Tibial artery (tissue), 4 donors: ENCODE measurements around the gene SLAMF9.

Source experiments
- DNase-seq, 2 donors: peaks; one replicate each; pipeline ENCODE4 v3.0.0-alpha.2; 2019
- H3K27ac ChIP-seq, 2 donors: fragments of 200-600 bp; sonication (generic) in 1 of 2; 1 replicate in 1 of 2; 2 replicates in 1 of 2; pipeline ENCODE4 v1.5.1; 2018 to 2019; ENCODE audit warnings: mild to moderate bottlenecking in 1 of 2
- H3K27me3 ChIP-seq, 2 donors: fragments of 200-600 bp; sonication (generic) in 1 of 2; one replicate each; pipeline versions ENCODE4 v1.5.1 to v1.6.0; 2016 to 2019
- H3K36me3 ChIP-seq, 3 donors: fragments of 200-600 bp; sonication (generic) in 2 of 3; one replicate each; pipeline ENCODE4 v1.5.1; 2016 to 2019; ENCODE audit warnings: mild to moderate bottlenecking in 2 of 3
- H3K4me1 ChIP-seq, 4 donors: fragments of 200-600 bp; sonication (generic) in 2 of 4; 1 replicate in 3 of 4; 2 replicates in 1 of 4; pipeline ENCODE4 v1.5.1; 2016 to 2019
- H3K4me3 ChIP-seq, 2 donors: fragments of 200-600 bp; sonication (generic) in 1 of 2; 1 replicate in 1 of 2; 2 replicates in 1 of 2; pipeline ENCODE4 v1.5.1; 2018 to 2019; ENCODE audit warnings: mild to moderate bottlenecking in 2 of 2
- H3K9me3 ChIP-seq, 3 donors: fragments of 200-600 bp; sonication (generic) in 1 of 3; one replicate each; pipeline ENCODE4 v1.5.1; 2016 to 2019
- CTCF ChIP-seq, 2 experiments: fragments of 200-600 bp in 1 of 2; fragments of 450-650 bp in 1 of 2; IDR thresholded peaks; one replicate each; pipeline ENCODE4 v1.5.1; 2017 to 2019; ENCODE audit warnings: antibody characterized with exemption in 2 of 2, mild to moderate bottlenecking in 1 of 2, moderate library complexity in 1 of 2
- intact Hi-C: fragments of 100-400 bp; cut with DNase I; formaldehyde crosslinking; loops from one replicate; pipeline ENCODE4 v1.15.0; 2023; ENCODE audit warnings: low total_unique reads

The SLAMF9 gene

GRCh38 chr1:159987186-159987585 is 33.1 kb upstream of the SLAMF9 start:
- H3K27ac ChIP-seq, result no peak overlapping the region
- no peaks in the 10 kb centered on the region for H3K4me1 ChIP-seq
- no peaks in the 10 kb centered on the region for H3K36me3 ChIP-seq
- H3K27me3 ChIP-seq, result peaks cover 0 to 7% of the 10 kb centered on the region in 2 donors
- no peak for DNase-seq
- no peaks in the 10 kb centered on the region for H3K9me3 ChIP-seq
- no peak for TF ChIP-seq CTCF (IDR thresholded peaks at IDR 0.05)
- intact Hi-C loops, result no loop called here
- H3K4me3 ChIP-seq, result no peak overlapping the region

GRCh38 chr1:159986531-159986930 is 32.5 kb upstream of the SLAMF9 start:
- intact Hi-C loops, result no loop called here
- H3K36me3 ChIP-seq, result no peaks in the 10 kb centered on the region
- no peak overlapping the region for H3K4me3 ChIP-seq
- no peak for DNase-seq
- peaks cover 0 to 7% of the 10 kb centered on the region in 2 donors for H3K27me3 ChIP-seq
- no peak overlapping the region for H3K27ac ChIP-seq
- H3K9me3 ChIP-seq, result no peaks in the 10 kb centered on the region
- no peak for TF ChIP-seq CTCF (IDR thresholded peaks at IDR 0.05)
- H3K4me1 ChIP-seq, result no peaks in the 10 kb centered on the region

GRCh38 chr1:159986093-159986492 is 32.1 kb upstream of the SLAMF9 start:
- no peak overlapping the region for H3K4me3 ChIP-seq
- intact Hi-C loops, result no loop called here

GRCh38 chr1:159985473-159985872 is 31.4 kb upstream of the SLAMF9 start:
- DNase-seq, result no peak
- no peak overlapping the region for H3K4me3 ChIP-seq

More at GRCh38 chr1:159986093-159986492, 32.1 kb upstream of the SLAMF9 start:
- Histone ChIP-seq H3K27me3 (peaks cover 0 to 7% of the 10 kb centered on the region in 2 donors), H3K36me3 (no peaks in the 10 kb centered on the region), H3K9me3 (no peaks in the 10 kb centered on the region), H3K27ac (no peak overlapping the region), H3K4me1 (no peaks in the 10 kb centered on the region)
- no peak for TF ChIP-seq CTCF (IDR thresholded peaks at IDR 0.05)
- no peak for DNase-seq

GRCh38 chr1:159983681-159984080 is 29.6 kb upstream of the SLAMF9 start:
- no peak for TF ChIP-seq CTCF (IDR thresholded peaks at IDR 0.05)
- no peaks in the 10 kb centered on the region for H3K9me3 ChIP-seq
- H3K27ac ChIP-seq, result no peak overlapping the region
- DNase-seq, result no peak
- intact Hi-C loops, result no loop called here
- no peaks in the 10 kb centered on the region for H3K36me3 ChIP-seq
- no peak overlapping the region for H3K4me3 ChIP-seq
- H3K27me3 ChIP-seq, result peaks cover 0 to 6% of the 10 kb centered on the region in 2 donors
- H3K4me1 ChIP-seq, result no peaks in the 10 kb centered on the region

More at GRCh38 chr1:159985473-159985872, 31.4 kb upstream of the SLAMF9 start:
- Histone ChIP-seq H3K4me1 (no peaks in the 10 kb centered on the region), H3K27ac (no peak overlapping the region), H3K9me3 (no peaks in the 10 kb centered on the region), H3K36me3 (no peaks in the 10 kb centered on the region), H3K27me3 (peaks cover 0 to 9% of the 10 kb centered on the region in 2 donors)
- intact Hi-C loops, result no loop called here
- TF ChIP-seq CTCF (IDR thresholded peaks at IDR 0.05), result no peak

- DNase-seq, result no peak
- no peak overlapping the region for H3K27ac ChIP-seq
- H3K9me3 ChIP-seq, result no peaks in the 10 kb centered on the region
- H3K4me3 ChIP-seq, result no peak overlapping the region
- no peak for TF ChIP-seq CTCF (IDR thresholded peaks at IDR 0.05)
- H3K4me1 ChIP-seq, result no peaks in the 10 kb centered on the region
- no peaks in the 10 kb centered on the region for H3K36me3 ChIP-seq
- peaks cover 0 to 3% of the 10 kb centered on the region in 2 donors for H3K27me3 ChIP-seq
- intact Hi-C loops, result no loop called here
These were observed 28.2 kb upstream of the SLAMF9 start for GRCh38 chr1:159982280-159982679.
